HG03457 (cell line): ENCODE measurements around the gene CETN2.
"Not testable (repeated sequence)": the region's sequence is repeated elsewhere in the genome, so short reads cannot be mapped to it uniquely, and the experiment has no call there.

Experiments used
- ATAC-seq: cut with Tn5 transposase; IDR thresholded peaks from one replicate; pipeline ENCODE4 v1.9.1; 2021; ENCODE audit warnings: moderate number of reproducible peaks; ENCODE audit not compliant: unreplicated experiment

CETN2 gene

GRCh38 chrX:152830312-152831305, at the start of gene CETN2, which contains the start of gene NSDHL:
Gene CETN2, minus strand, starts transcription at chrX:152830757. Its CDS starts 47 bp downstream, at chrX:152830710.
Gene NSDHL, plus strand, starts transcription at chrX:152831063. Its CDS starts 15,262 bp downstream, at chrX:152846325.
- peak; percentile 98 for ATAC-seq

DNA sequence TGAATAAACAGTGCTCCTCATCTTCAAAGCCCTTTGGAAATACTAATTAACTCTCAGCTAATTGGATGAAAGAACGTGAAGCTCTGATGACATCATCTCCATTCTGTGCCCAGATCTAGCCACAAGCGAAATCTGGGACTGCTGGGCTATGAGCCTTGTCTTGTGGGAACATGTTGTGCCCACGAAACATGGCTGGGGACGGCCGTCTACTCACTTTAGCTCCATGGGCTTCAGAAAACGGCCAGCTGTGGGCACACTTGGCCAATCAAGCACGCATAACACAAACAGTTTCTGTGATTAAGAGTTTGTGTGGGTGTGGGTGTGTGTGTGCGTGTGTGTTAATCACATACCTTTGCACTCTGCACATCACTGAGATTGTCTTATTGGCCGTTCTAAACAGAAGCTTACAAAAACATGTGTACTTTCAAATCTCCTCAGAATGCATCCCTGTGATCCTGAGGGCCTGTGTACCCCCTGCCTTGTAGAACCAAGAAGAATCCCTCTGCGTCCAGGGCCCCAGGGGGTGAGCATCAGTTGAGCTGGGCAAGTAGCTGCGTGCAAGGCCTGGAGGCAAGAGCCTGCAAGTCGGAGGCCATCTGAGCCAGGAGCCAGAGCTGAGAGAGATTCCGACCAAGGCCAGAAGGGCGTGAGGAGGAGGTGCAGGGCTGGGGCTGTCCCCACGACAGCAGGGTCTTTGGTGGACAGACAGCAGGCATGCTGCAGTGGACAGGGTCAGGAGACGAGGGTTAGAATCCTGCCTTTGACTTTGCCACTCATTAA, 48.6 kb upstream of the CETN2 start:
- no peak for ATAC-seq

DNA sequence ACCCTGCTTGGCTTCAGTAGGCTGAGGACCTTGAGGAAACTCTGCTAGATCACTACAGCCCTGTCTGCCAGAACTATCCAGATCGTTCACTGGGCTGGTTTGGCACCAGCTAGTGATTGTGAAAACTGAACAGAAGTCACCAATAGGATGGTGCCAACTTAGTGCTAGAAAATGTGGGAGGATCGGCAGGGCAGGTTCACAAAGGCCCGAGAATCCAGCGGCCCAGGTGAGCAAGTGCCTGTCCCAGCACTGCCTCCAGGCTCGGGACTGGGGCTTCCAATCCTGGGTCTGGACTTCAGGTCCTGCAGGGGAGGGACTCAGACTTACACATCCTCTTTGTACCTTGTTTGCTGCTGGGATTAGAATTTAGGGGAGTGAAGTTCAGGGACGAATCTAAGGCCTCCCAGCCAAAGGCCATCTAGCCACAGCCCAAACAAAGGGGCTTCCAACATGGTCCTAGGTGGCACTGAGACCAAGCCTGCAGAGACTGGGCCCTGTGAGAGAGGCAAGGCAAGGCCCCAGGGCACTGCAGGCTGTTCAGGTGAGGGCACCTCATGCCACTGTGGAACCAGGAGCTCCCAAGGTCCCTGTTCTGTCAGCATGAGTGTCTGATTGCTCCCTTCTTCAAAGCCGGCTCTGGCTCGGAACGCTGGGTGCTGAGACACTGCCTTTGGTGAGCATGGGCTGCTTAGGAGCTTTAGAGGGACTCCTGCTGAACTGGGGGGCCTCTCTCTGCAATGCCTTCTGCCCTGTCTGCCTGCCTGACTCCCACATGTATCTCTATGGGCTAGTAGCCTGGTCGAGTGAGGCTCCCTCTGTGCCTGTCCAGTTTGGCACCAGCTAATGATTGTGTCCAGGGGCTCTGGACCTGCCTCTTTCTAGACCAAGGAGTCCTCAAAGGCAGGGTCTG, 46.6 kb upstream of the CETN2 start:
- no peak for ATAC-seq

DNA sequence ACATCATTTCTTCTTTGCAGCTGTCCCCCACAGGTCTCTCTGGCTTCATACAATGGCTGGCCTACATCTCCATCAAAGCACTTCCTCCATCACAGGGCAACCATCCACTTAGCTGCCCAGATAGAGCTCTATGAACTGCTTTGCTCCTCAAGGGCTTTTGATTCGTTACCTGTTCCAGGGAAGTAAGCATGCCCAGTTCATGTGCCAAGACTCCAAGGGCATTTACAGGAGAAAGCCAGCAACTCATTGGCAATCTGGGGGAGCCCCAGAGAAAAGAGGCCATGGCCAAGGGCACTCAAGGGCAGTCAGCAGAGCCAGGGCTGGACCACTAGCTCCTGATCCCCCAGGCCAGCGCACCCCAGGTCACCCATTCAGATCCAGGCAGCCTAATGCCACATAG, 42.8 kb upstream of the CETN2 start:
- no peak for ATAC-seq

DNA sequence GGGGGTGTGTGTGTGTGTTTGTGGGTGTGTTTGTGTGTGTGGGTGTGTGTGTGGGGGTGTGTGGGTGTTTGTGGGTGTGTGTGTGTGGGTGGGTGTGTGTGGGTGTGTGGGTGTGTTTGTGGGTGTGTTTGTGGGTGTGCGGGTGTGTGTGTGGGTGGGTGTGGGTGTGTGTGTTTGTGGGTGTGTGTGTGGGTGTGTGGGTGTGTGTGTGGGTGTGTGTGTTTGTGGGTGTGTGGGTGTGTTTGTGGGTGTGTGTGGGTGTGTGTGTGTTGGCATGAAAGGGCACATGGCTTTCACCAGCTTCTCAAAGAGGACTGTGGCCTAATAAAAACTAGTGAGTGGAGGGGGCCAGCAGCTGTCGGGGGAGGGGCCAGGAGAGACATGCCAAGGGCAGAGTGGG, 42.0 kb upstream of the CETN2 start:
- no peak for ATAC-seq

DNA sequence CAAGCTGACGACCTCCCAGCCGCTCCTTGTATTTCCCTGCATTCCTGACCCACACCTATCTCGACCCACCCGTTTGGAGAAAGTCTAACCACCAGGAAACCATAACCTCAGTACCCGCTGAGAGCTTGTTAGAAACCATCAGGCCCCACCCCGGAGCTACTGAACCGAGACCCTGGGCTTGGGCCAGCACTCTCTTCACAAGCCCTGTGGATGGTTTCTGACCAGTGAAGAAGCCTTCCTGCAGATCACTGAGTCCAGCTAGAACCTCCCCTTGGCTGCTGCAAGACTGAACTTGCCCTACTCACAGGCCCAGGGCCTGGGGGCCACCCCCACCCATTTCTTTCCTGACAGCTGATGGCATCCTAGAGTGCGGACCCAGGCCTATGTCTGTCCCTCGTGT, 40.7 kb upstream of the CETN2 start:
- ATAC-seq = no peak

- no peak for ATAC-seq
Observed at GRCh38 chrX:152869972-152870371, 39.4 kb upstream of the CETN2 start.

DNA sequence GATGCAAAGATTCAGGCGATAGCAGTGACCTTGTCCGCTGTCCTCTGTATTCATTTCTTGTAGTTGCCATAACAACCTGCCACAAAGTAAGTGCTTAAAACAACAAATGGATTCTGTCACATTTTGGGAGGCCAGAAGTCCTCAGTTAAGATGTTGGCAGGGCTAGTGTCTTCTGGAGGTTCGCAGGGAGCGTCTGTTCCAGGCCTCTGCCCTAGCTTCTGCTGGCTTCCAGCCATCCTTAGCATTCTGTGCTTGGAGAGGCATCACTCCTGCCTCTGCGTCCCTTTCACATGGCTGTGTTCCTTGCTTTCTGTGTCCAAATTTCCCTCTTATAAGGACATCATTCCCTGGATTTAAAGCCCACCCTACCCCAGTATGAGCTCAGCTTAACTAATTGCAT, 35.8 kb upstream of the CETN2 start:
- ATAC-seq = no peak

- no peak for ATAC-seq
Observed at GRCh38 chrX:152865232-152865920, 34.8 kb upstream of the CETN2 start.

DNA sequence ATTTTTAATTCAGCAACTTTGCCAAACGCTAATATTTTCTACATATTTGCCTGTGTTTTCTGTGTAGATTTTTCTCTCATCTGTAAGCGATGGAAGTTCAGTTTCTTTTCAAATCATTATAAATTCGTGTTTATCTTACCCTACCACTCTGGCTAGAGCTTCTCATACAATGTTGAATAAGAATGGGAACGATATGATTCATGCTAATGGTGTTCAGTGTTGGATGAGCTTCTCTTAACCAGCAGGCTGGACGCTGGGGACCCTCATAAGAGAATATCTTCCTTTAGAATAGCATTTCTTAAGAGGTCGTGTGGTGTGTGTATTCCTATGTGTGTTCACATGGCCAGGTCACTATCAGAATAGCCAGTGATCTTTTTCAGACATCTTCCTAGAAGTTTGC, 31.3 kb upstream of the CETN2 start:
- ATAC-seq = no peak

GRCh38 chrX:152861116-152861515, 30.6 kb upstream of the CETN2 start:
- ATAC-seq = no peak

GRCh38 chrX:152853986-152854385, 23.4 kb upstream of the CETN2 start:
- no peak for ATAC-seq

DNA sequence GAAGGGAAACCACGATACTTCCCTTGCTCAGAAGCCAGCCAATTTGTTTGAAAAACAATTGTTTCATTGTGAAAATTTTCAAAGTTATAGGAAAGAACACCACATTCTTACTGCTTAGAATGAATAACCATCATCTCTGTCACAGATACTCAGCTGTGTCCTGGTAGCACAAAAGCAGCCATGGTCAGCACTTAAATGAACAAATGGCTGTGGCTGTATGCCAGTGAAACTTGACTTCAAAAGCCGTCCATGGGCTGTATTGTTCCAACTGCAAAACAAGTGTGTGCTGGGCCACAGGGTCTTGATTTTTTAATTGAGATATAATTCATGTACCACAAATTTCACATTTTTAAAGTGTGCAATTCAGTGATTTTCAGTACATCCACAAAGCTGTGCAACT, 19.9 kb upstream of the CETN2 start:
- ATAC-seq = no peak

DNA sequence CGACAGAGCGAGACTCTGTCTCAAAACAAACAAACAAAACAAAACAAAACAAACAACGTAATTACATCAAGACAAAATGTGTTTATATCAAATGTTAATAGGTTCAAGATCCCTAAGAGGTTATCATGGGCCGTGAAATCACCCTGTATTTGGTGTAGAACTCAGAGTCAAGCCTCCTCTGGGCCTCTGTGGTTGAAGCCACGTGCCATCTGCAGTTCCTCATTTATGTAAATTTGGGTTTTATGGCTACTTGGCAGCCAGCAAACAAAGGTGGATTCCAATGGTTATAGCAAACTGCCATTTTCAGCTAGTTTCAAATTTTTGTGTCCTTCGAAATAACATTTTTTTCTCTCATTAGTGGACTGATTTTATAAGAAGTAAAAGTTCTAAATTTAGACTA, 16.7 kb upstream of the CETN2 start:
- no peak for ATAC-seq

- ATAC-seq = no peak
Observed at GRCh38 chrX:152845618-152846240, 15.2 kb upstream of the CETN2 start.

DNA sequence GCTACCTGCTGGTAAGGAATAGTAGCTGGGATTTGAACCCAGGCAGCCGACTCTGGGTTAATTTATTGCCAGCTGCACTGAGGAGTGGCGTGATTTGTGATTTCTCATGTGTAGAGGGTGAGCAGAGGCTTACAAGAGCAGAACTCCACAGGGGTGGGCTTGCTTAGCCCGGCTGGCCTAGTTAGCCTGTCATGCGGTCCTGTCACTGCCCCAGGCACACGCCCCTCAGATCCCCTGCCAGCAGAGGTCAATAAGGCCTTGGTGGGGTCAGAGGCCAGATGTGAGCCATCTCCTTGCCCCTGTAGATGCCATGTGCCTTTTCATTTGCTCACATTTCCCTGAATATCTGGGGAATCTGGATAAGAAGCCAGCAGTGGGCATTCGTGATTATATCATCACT, 13.7 kb upstream of the CETN2 start:
- no peak for ATAC-seq

GRCh38 chrX:152843852-152844251, 13.3 kb upstream of the CETN2 start:
- no peak for ATAC-seq

- ATAC-seq = no peak
Observed at GRCh38 chrX:152842772-152843338, 12.3 kb upstream of the CETN2 start.

DNA sequence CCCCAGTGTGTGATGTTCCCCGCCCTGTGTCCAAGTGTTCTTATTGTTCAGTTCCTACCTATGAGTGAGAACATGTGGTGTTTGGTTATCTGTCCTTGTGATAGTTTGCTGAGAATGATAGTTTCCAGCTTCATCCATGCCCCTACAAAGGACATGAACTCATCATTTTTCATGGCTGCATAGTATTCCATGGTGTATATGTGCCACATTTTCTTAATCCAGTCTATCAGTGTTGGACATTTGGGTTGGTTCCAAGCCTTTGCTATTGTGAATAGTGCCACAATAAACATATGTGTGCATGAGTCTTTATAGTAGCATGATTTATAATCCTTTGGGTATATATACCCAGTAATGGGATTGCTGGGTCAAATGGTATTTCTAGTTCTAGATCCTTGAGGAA, 4.9 kb upstream of the CETN2 start:
- ATAC-seq = not testable (repeated sequence)
